ENCODE measurements around the gene STIP1. TPM values are rescaled to one million over a fixed set of nuclear protein-coding genes. Genes with fewer than 3 reads are reported as not detected.

The STIP1 gene
- total RNA-seq, 1 experiment from 2014 or later, result 338 TPM

DNA sequence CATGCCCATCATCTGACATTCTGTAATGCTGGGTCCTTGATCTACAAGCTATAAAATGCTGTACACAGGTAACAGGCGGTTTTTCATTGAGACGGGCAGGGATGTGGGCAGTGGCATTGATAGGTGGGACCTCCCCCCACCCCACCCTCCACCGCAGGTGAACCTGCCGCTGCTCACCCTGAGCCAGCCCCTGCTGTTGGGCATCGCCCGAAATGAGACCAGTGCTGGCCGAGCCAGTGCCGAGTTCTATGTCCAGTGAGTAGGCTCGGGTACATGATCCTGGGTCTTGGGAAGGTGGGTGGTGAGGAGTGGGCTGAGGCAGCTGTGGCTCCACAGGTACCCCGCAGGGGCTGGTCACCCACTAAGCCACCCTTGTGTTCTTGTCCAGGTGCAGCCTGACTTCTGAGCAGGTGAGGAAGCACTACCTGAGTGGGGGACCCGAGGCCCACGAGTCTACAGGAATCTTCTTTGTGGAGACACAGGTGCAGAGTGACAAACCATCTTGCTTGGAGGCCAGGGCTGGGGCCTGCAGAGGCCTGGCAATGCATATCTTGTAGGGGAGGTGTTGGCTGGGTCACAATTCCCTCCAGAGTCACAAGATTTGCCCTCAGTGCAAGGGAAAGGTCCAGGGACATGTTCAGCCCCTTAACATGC lies 43.2 kb downstream of the STIP1 start:
- no CpG with 5 or more reads among the region's 12 CpGs for whole genome bisulfite sequencing (ENCODE audit: extremely low coverage, insufficient read length, low lambda C conversion rate)
- Histone ChIP-seq H3K4ac (ENCODE audit: low read depth, low read length) (no peak overlapping the region), H2BK5ac (ENCODE audit: insufficient read length, low read length) (no peak overlapping the region), H4K91ac (ENCODE audit: insufficient read length, low read depth, low read length) (no peak overlapping the region), H2AFZ (ENCODE audit: low read length) (no peak overlapping the region), H3K23ac (ENCODE audit: insufficient read length, low read depth, low read length) (no peak overlapping the region), H2AK5ac (ENCODE audit: insufficient read length, low read length) (no peak overlapping the region), H4K8ac (replicated peaks; ENCODE audit: insufficient read length, low read depth, low read length) (no peak overlapping the region), H4K20me1 (ENCODE audit: control insufficient read depth, insufficient read depth, insufficient read length) (no peaks in the 10 kb centered on the region), H2BK20ac (ENCODE audit: low read depth, low read length, poor library complexity, severe bottlenecking) (no peak overlapping the region), H3K4me2 (ENCODE audit: insufficient read depth, insufficient read length, low read length) (peak overlapping the region; percentile 94), H3K9ac (ENCODE audit: extremely low read depth, insufficient read length, low read length) (no peak overlapping the region), H4K5ac (ENCODE audit: insufficient read length, low read depth, low read length) (no peak overlapping the region), H3T11ph (ENCODE audit: low read length) (no peak overlapping the region), H3K27ac (ENCODE audit: insufficient read length, low read depth, low read length) (no peak overlapping the region), H3K56ac (ENCODE audit: insufficient read length, low read depth, low read length) (no peak overlapping the region), H3K18ac (ENCODE audit: insufficient read length, low read depth, low read length) (no peak overlapping the region), H2BK15ac (ENCODE audit: low read depth, low read length) (no peak overlapping the region), H3K79me2 (ENCODE audit: insufficient read depth, low read length) (no peaks in the 10 kb centered on the region), H3K4me1 (ENCODE audit: insufficient read depth, low read length) (0 out of 2 replicates have a peak, but pooled peaks cover 3% of the 10 kb centered on the region), H3K14ac (ENCODE audit: insufficient read depth, low read length) (no peak overlapping the region), H2BK12ac (ENCODE audit: insufficient read length, low read depth, low read length) (no peak overlapping the region), H2BK120ac (ENCODE audit: low read depth, low read length, poor library complexity, severe bottlenecking) (no peak overlapping the region), H3K9me3 (ENCODE audit: control insufficient read depth, low read depth, low read length) (no peaks in the 10 kb centered on the region), H3K79me1 (ENCODE audit: insufficient read depth, low read depth, low read length, poor library complexity, severe bottlenecking) (no peaks in the 10 kb centered on the region), H3K23me2 (ENCODE audit: insufficient read length, low read depth, low read length, poor library complexity, severe bottlenecking) (peaks cover 35% of the 10 kb centered on the region), H3K27me3 (ENCODE audit: insufficient read depth, low read length) (no peaks in the 10 kb centered on the region; the same call in 1 of the 2 replicates)
- H3K36me3 Mint-ChIP-seq (ENCODE audit: insufficient read depth in 1 of 3, low read depth in 3 of 3), result peaks cover 0 to 4% (median 3%) of the 10 kb centered on the region in 3 experiments; a peak in 3 of 7 replicates
- no peaks in the 10 kb centered on the region for H3K9me3 Mint-ChIP-seq
- no peak for DNase-seq
- no peak overlapping the region; a peak in 2 of 7 replicates for H3K27ac Mint-ChIP-seq
- peak overlapping the region; percentile 74 to 91; a peak in 4 of 5 replicates for H3K4me3 Mint-ChIP-seq
- H3K27me3 Mint-ChIP-seq (ENCODE audit: low read depth), result peaks cover 20% of the 10 kb centered on the region
- H3K4me1 Mint-ChIP-seq, result peaks cover 26 to 39% of the 10 kb centered on the region in 2 experiments
- TF ChIP-seq, protein P1, sequence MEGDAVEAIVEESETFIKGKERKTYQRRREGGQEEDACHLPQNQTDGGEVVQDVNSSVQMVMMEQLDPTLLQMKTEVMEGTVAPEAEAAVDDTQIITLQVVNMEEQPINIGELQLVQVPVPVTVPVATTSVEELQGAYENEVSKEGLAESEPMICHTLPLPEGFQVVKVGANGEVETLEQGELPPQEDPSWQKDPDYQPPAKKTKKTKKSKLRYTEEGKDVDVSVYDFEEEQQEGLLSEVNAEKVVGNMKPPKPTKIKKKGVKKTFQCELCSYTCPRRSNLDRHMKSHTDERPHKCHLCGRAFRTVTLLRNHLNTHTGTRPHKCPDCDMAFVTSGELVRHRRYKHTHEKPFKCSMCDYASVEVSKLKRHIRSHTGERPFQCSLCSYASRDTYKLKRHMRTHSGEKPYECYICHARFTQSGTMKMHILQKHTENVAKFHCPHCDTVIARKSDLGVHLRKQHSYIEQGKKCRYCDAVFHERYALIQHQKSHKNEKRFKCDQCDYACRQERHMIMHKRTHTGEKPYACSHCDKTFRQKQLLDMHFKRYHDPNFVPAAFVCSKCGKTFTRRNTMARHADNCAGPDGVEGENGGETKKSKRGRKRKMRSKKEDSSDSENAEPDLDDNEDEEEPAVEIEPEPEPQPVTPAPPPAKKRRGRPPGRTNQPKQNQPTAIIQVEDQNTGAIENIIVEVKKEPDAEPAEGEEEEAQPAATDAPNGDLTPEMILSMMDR (conservative IDR thresholded peaks at IDR 0.05), result no peak

All from H9 (cell line).